Activated CD4-positive, alpha-beta T cell treated with anti-CD3 and anti-CD28 coated beads, Interleukin-10, Interleukin-2, amounts not matched to agents 100 ng/mL and 50 ng/mL, durations not matched to agents 16 hours and 8 hours (primary cell): ENCODE data around the gene SUPV3L1.
"Not testable (repeated sequence)": the region's sequence is repeated elsewhere in the genome, so short reads cannot be mapped to it uniquely, and the experiment has no call there.

Source experiments
- DNase-seq: peaks from one replicate; pipeline ENCODE4 v3.0.0-alpha.2; 2020

Gene SUPV3L1

DNA sequence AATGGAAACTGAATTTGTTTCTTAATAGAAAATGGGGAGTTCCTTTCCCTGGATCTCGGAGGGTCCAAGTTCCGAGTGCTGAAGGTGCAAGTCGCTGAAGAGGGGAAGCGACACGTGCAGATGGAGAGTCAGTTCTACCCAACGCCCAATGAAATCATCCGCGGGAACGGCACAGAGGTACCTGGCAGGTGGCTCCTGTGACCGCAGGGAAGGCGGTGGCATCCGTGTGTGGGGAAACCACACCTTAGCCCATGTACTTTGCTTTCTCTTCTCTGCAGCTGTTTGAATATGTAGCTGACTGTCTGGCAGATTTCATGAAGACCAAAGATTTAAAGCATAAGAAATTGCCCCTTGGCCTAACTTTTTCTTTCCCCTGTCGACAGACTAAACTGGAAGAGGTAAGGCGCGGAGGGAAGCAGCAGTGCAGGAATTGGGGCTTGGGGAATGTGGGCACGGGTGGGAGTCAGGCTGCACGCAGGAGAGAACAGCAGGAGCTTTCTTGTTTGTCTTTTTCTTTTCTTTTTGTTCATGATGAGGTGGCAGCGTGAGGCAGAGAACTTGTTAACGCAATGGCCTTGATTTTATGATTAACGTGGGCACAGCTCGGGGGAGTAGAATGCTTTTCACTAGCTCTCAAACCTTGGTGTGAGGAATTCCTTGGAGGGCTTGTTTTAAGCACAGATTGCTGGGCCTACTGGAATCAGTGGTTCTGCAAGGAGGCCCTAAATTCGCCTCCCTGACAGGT, 52.9 kb downstream of the SUPV3L1 start:
- no peak for DNase-seq

DNA sequence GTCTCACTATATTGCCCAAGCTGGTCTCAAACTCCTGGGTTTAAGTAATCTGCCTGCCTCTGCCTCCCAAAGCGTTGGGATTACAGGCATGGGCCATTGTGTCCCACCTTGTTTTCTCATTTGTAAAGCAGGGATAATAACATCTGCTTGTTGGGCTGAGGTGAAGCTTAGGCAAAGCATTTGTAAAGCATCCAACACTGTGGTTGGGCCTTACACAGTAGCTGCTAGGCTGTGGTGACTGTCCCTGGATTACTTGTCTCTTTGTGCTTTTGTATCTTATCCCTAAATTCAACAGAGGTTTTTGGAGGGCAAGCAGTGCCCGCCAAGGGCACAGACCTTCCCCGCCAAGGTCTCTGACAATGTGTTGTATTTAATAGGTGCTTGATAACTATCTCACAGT, 54.4 kb downstream of the SUPV3L1 start:
- no peak for DNase-seq

DNA sequence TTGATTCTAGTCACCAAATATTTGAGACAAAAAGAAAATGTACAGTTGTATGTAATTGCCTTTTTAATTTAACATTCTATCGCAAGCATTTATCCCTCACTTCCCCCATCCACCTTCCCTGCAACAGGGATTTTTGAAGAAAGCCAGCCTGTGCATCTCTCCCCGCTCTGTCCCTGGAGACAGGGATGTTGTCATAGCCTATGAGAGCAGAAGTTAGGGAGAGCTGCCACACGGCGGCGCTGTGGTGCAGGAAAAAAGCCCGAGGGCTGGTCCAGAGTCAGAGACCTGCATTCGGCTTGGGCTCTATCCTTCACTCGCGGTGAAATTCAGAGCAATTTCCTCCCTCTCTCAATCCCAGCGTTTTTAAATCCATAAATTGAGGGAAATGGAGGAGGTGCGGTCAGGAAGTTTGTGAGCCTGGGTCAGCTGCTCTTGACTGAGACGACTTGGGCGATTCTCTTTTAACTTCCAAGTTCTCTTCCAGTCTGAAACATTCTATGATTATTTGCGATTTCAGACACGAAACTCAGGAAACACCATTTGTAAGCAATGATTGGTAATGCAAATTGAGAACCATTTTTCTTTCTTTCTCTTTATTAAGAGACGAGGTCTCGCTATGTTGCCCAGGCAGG, 57.6 kb downstream of the SUPV3L1 start:
- peak; percentile 88 for DNase-seq

DNA sequence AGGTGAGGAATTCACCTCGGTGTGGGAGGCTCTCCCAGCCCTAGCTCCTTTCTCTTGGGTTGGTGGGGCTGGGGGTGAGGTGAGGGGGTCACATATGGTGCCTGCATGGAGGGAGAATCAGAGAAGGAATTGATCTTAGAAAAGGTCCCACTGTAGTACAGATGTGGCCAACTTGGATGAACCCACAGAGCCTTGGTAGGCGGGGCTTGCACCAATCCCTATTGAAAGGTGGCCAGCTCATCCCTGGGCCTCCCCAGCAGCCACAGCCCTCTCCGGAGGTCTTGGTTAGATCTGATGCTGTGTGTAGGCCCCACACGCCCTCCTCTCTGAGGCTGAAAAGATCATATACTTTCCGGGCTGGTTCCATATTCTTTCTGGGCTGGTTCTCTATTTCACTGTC, 59.1 kb downstream of the SUPV3L1 start:
- DNase-seq: no peak

DNA sequence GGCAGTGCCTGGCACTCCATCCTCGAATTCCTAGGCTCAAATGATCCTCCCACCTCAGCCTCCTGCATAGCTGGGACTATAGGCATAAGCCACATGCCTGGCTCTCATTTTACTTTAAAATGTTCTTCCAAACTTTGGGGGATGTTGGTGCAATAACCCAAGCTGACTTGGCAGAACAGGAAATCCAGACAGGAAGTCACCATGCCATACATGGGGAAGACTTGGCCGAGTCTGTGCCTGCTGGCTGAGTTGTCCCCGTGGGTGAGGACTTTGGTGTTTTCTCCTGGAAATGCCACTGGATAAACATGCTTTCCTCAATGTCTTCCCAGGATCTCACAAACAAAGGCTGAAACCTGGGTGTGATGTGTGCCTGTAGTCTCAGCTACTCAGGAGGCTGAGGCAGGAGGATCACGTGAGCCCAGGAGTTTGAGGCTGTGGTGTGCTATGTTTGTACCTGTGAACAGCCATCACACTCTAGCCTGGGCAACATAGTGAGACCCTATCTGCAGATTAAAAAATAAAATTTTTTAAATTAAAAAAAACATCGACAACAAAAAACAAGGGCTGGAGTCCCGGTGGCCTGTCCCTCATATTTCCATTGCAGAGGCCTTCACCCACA, 59.9 kb downstream of the SUPV3L1 start:
- DNase-seq: no peak

DNA sequence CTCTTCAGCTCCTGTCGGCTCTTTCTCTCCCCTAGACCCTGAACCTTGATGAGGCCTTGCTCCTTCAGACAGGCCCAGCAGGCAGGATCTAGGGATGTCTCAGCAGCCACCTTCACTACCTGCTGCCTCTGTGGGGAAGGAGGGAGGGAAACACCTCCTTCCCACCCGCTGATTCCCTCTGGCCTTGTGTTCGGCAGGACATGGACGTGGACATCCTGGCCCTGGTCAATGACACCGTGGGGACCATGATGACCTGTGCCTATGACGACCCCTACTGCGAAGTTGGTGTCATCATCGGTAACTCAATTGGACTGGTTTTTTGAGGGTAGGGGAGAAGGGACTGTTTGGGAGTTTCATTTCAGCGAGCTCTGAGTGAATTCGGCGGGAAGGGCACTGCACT, 60.4 kb downstream of the SUPV3L1 start:
- DNase-seq: no peak

DNA sequence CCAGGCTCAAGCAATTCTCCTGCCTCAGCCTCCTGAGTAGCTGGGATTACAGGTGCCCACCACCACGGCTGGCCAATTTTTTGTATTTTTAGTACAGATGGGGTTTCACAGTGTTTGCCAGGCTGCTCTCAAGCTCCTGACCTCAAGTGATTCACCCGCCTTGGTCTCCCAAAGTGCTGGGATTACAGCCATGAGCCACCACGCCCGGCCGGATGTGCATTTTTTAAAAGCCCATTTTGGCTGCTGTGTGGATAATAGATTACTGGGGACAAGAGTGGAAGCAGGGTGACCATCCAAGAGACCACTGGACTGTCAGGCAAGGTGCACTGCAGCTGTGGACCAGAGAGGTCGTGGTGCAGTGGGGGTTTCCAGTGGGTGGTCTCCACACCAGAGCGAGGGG, 61.5 kb downstream of the SUPV3L1 start:
- no peak for DNase-seq

DNA sequence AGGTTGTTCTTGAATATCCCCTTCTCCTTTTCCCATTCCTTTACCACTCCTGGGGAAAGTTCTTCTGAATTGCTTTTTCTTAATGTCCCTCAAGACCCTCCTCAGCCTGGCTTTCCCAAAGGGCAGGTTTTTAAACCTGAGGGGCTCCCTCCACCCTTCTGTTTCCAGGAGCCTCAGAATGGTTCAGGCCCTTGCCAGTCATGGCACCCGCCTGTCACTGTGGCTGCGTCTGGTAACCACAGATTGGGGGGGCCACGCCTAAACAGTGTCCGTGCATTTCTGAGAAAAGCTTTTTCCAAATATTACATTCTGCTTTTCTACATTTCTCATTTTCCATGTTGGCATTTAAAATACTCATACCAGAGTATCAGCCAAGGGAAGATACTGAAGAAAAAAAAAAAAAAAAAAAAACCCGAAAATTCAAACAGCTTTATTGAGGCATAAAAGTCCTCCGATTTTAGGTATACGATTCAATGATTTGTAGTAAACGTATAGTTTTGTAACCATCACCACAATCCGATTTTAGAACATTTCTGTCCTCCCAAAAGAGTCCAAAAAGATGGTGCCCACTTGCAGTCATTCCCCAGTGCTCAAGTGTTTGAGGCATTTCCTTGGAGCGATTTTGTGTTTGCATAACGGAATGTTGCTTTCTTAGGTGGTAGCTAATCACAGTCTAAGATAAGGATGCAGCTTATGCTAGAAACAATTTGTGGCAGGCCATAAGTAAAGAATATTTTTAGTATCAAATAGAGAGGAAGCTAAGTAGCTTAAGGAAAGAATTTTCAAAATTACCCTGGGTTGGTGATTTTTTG, 62.2 kb downstream of the SUPV3L1 start:
- no peak for DNase-seq

DNA sequence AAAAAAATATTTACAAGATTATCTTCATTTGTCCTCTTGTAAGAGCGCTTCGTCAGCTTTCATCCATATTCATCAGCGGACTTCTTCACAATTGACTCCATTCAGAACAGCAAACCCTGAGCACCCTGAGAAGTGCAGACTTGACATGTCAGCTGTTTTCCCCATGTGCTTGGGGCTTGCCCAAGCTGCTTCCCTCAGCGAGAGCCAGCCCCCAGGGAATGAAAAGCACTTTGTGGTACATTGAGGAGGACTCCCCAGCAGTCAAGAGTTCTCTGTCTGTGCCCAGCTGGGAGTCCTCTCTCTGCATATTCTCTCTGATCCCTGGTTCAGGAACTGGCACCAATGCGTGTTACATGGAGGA, 62.8 kb downstream of the SUPV3L1 start:
- no peak for DNase-seq

DNA sequence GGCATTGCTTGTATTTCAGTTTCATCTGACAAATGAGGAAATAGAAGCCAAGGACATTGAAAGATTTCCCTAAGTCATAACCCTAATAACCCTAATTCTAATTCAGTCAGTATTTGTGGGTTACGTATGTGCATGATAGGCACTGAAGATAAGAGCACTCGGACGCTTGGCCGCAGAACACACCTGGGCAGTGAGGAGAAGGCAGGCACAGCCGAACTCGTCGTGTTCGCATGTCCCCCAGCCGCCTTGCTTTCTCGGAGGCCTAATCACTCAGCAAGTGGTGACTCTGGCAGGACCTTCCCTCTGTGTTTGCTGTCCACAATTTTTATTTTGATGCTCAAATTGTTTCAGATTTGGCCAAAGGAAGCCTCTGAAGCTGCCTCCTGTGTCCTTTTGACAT, 63.8 kb downstream of the SUPV3L1 start:
- no peak for DNase-seq

DNA sequence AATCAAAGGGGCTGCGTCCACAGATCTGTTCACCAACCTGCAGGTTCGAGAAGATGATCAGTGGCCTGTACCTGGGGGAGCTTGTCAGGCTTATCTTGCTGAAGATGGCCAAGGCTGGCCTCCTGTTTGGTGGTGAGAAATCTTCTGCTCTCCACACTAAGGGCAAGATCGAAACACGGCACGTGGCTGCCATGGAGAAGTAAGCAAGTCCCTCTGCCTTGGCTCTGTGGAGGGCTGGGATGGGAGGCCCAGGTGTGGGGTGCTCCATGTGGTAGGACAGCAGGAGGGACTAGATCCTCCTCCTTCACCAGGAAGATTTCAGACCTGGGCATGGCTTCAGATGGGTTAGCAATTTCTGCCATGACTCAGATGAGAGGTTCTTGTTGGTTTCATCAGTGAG, 66.0 kb downstream of the SUPV3L1 start:
- DNase-seq: no peak

DNA sequence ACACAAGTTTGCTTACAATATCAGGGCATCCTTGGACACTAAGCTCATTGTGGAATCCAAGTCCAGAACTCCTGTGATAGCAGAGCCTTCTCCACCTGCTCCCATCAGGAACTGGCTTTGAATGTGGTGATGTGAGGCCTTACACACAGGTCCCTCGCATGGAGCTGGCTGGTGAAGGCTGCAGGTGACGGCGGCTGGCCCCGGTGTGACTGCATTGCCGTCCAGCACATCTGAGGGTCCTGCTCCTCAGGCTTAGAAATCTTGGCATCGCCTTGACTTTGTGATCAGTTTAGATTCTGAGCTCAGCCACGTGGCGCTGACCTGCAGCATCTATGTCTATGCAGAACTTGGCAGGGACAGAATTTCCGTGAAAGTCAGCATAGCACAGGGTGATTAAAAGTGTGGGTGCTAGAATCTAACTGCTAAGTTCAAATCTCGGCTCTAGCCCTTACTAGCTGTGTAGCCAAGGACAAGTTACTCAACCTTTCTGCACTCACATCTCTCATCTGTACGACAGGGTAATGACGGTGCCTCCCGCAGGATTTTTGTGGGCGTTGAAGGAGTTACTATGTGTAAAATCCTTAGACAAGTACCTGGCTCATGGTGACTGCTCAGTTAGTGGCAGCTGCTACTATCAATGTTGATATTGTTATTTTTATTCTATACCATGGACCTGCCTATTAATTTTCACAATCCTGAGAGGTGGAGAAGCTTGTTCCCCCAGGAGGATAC, 66.7 kb downstream of the SUPV3L1 start:
- no peak for DNase-seq

DNA sequence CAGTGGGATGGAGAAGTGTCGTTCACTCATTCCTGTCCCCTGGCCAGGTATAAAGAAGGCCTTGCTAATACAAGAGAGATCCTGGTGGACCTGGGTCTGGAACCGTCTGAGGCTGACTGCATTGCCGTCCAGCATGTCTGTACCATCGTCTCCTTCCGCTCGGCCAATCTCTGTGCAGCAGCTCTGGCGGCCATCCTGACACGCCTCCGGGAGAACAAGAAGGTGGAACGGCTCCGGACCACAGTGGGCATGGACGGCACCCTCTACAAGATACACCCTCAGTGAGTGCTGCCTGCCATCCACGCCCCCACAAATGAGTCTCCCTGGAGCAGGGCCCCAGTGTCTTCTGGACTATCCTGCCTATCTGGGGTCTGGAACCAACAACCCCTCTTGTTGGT, 67.3 kb downstream of the SUPV3L1 start:
- no peak for DNase-seq

DNA sequence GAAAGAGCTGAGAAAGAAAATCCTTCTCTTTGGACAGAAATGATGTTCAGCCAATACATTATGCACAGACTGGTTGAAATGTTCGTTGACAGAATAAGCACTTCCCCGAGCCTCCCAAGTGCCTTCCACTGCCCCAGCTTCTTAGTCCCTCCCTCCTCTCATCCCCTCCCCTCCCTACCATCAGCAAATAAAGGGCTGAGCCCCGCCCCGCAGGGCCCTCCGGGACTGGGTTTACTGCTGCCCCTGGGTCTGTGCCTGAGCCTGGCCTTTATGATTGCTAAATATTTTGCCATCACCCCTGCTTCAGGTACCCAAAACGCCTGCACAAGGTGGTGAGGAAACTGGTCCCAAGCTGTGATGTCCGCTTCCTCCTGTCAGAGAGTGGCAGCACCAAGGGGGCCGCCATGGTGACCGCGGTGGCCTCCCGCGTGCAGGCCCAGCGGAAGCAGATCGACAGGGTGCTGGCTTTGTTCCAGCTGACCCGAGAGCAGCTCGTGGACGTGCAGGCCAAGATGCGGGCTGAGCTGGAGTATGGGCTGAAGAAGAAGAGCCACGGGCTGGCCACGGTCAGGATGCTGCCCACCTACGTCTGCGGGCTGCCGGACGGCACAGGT, 68.2 kb downstream of the SUPV3L1 start:
- DNase-seq: no peak

DNA sequence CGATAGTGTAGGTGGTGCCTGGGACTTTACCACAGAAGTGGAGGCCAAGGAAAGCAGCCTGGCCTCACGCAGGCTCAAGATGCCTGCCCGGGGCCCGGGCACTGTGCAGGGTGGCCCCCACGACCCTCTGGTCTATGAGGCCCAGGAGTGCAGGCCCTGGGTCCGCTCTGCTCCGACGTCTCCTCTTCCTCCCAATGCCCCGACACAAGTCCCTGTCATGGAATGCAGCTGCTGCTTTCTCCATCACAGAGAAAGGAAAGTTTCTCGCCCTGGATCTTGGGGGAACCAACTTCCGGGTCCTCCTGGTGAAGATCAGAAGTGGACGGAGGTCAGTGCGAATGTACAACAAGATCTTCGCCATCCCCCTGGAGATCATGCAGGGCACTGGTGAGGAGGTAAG, 70.0 kb downstream of the SUPV3L1 start:
- DNase-seq: no peak

DNA sequence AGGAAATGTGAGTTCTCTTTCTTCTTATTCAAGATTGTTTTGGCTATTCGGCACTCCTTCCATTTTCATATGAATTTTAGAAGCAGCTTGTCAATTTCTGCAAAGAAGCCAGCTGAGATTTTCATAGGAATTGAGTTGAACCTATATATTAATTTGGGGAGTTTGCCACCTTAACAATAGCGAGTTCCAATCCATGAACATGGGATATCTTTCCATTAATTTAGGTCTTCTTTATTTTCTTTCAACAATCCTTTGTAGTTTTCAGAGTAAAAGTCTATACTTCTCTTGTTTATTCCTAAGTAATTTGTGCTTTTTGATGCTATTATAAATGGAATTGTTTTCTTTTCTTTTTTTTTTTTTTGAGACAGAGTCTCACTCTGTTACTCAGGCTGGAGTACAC, 71.4 kb downstream of the SUPV3L1 start:
- DNase-seq: not testable (repeated sequence)

DNA sequence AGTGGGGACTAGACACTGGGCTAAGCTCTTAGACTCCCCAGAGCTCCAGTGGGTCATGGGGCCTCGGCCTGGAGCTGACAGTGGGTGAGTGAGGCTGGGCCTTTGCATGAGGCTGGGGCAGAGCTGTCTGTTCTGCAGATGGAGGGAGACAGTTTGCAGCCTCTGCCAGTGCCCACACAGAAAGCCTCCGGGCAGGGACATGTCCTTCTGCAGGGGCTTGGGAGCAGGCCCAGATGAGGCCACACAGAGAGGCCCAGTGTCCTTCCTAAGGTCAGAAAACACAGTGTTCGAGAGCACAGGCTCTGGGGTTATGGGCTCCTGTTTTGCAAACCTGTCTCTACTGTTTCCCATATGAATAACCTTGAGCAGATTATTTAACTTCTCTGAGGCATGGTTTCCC, 73.1 kb downstream of the SUPV3L1 start:
- DNase-seq: no peak

DNA sequence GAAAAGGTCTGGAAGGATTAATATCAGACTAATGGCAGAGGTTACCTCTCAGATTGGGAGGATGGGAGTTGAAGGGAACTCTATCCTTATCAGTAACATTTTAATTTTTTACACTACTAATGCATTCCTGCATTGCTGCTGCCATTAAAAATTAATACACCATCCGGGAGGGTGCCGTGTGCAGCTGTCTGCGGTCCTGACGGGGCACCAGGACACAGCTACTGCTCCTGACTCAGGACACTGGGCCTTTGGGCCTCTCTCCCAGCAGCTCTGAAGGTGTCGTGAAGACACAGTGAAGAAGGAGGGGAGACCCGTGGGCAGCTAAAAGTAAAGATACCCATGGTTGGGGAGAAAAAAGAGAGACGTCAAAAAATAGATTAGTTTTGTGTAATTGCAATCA, 74.8 kb downstream of the SUPV3L1 start:
- no peak for DNase-seq
